Stimulated activated CD4-positive, alpha-beta T cell treated with anti-CD3 and anti-CD28 coated beads, Interleukin-12 subunit alpha, Interleukin-12 subunit beta, amount 100 ng/mL, for 24 hours (primary cell): ENCODE data around the gene LAMA5.

Source experiments
- DNase-seq, 2 experiments: peaks; one replicate each; pipeline ENCODE4 v3.0.0-alpha.2; 2020; ENCODE audit warnings: low read depth in 2 of 2

The LAMA5 gene

GRCh38 chr20:62360854-62361798 is 6.0 kb downstream of the LAMA5 start:
- no peak for DNase-seq

GRCh38 chr20:62359491-62360121 is 7.5 kb downstream of the LAMA5 start:
- DNase-seq, result no peak

- DNase-seq, result no peak
Measured at GRCh38 chr20:62359043-62359490, 8.0 kb downstream of the LAMA5 start.

GRCh38 chr20:62358171-62359042 is 8.7 kb downstream of the LAMA5 start:
- DNase-seq, result no peak

GRCh38 chr20:62357681-62358080 is 9.4 kb downstream of the LAMA5 start:
- DNase-seq, result no peak

GRCh38 chr20:62357187-62357667 is 9.9 kb downstream of the LAMA5 start:
- DNase-seq, result no peak

GRCh38 chr20:62356589-62357186 is 10.4 kb downstream of the LAMA5 start:
- DNase-seq, result no peak

GRCh38 chr20:62355878-62356588 is 11.1 kb downstream of the LAMA5 start:
- no peak for DNase-seq

- DNase-seq, result no peak
Measured at GRCh38 chr20:62355516-62355877, 11.6 kb downstream of the LAMA5 start.

- DNase-seq, result no peak
Measured at GRCh38 chr20:62354811-62355341, 12.2 kb downstream of the LAMA5 start.

GRCh38 chr20:62354031-62354808 is 12.9 kb downstream of the LAMA5 start:
- DNase-seq, result no peak

GRCh38 chr20:62353289-62354030 is 13.7 kb downstream of the LAMA5 start:
- no peak for DNase-seq

GRCh38 chr20:62352402-62353288 is 14.5 kb downstream of the LAMA5 start:
- DNase-seq, result no peak

GRCh38 chr20:62351469-62352401 is 15.4 kb downstream of the LAMA5 start:
- DNase-seq, result no peak

- DNase-seq, result no peak
Measured at GRCh38 chr20:62350629-62351422, 16.3 kb downstream of the LAMA5 start.

GRCh38 chr20:62350098-62350628 is 16.9 kb downstream of the LAMA5 start:
- DNase-seq, result no peak
